A549 (cell line): ENCODE data around the gene SNTA1. TPM values are rescaled to one million over a fixed set of nuclear protein-coding genes. Genes with fewer than 3 reads are reported as not detected.
A peak's percentile ranks its signal among the peaks of the same experiment; 100 is the strongest.

Source experiments
- ATAC-seq, 2 experiments: fragments of 200-7000 bp in 1 of 2; fragments of >200 bp in 1 of 2; cut with Nextera tagmentation in 1 of 2; cut with Tn5 transposase in 1 of 2; 3 replicates each; pipeline versions ENCODE4 v1.8.0 to v1.9.1; 2018 to 2020; ENCODE audit warnings: mild to moderate bottlenecking in 1 of 2, moderate library complexity in 1 of 2
- CTCF ChIA-PET: fragments of 300-600 bp; sonication (Branson Sonifier 250); formaldehyde crosslinking; extraction: SDS; loops from one replicate; lab custom pipeline; 2021; ENCODE audit warnings: antibody characterized with exemption, inconsistent platforms; lab: Yijun Ruan, JAX
- POLR2A ChIA-PET: fragments of 350-600 bp; formaldehyde crosslinking; extraction: SDS; loops from one replicate; lab custom pipeline; 2021; ENCODE audit warnings: antibody characterized with exemption, inconsistent platforms; lab: Yijun Ruan, JAX
- DNase-seq, 2 experiments: peaks; one replicate each; pipeline versions ENCODE4 v3.0.0 to v3.0.0-alpha.2; 2011 to 2016; ENCODE audit warnings: low read depth in 1 of 2, low spot score in 1 of 2
- FAIRE-seq: peaks from 2 replicates; lab custom pipeline; 2011; peaks lifted over from hg19 to GRCh38; lab: Jason Lieb, UNC
- H3K27ac ChIP-seq, 2 experiments: fragments of >200 bp; sonication (Bioruptor Twin); formaldehyde crosslinking; 3 replicates each; pipeline ENCODE4 v1.5.1; 2016 to 2017
- H3K4me1 ChIP-seq: fragments of >200 bp; sonication (Bioruptor Twin); formaldehyde crosslinking; 3 replicates; pipeline ENCODE4 v1.6.1; 2016
- H3K4me2 ChIP-seq: fragments of >200 bp; sonication (Bioruptor Twin); formaldehyde crosslinking; 3 replicates; pipeline ENCODE4 v1.6.1; 2016
- H3K4me3 ChIP-seq: fragments of >200 bp; sonication (Bioruptor Twin); formaldehyde crosslinking; 3 replicates; pipeline ENCODE4 v1.5.1; 2016
- H3K9me3 ChIP-seq: fragments of >200 bp; sonication (Bioruptor Twin); formaldehyde crosslinking; 3 replicates; pipeline ENCODE4 v1.6.1; 2016
- CEBPB ChIP-seq, 2 experiments: fragments of >200 bp in 1 of 2; sonication (Bioruptor Twin) in 1 of 2; formaldehyde crosslinking in 1 of 2; IDR thresholded peaks; 2 replicates each; pipeline ENCODE4 v1.6.1; 2012 to 2016
- CHD2 ChIP-seq: fragments of 150-350 bp; IDR thresholded peaks from 2 replicates; pipeline ENCODE4 v1.6.1; 2014; ENCODE audit warnings: low read length; ENCODE audit not compliant: partially characterized antibody
- CTCF ChIP-seq: fragments of >200 bp; sonication (Bioruptor Twin); formaldehyde crosslinking; IDR thresholded peaks from 3 replicates; pipeline ENCODE4 v1.5.1; 2016
- EHMT2 ChIP-seq: fragments of 200-600 bp; sonication (generic); IDR thresholded peaks from 2 replicates; pipeline ENCODE4 v1.6.1; 2016; ENCODE audit warnings: antibody characterized with exemption, low read depth, mild to moderate bottlenecking, moderate library complexity
- EP300 ChIP-seq, 2 experiments: fragments of >200 bp; sonication (Bioruptor Twin); formaldehyde crosslinking; IDR thresholded peaks; 2 replicates in 1 of 2; 3 replicates in 1 of 2; pipeline ENCODE4 v1.6.1; 2016 to 2017
- FOXS1 ChIP-seq: fragments of 250-450 bp; sonication (Bioruptor Pico); IDR thresholded peaks from 2 replicates; pipeline ENCODE4 v1.5.0; 2020; ENCODE audit warnings: mild to moderate bottlenecking, moderate library complexity
- HES2 ChIP-seq: fragments of >200 bp; sonication (Bioruptor Twin); formaldehyde crosslinking; IDR thresholded peaks from 2 replicates; pipeline ENCODE4 v1.6.1; 2016
- HOXA7 ChIP-seq: fragments of 250-450 bp; sonication (Bioruptor Pico); IDR thresholded peaks from 2 replicates; pipeline ENCODE4 v1.5.0; 2020; ENCODE audit warnings: mild to moderate bottlenecking, moderate library complexity
- HOXB13 ChIP-seq: fragments of 250-450 bp; sonication (Bioruptor Pico); IDR thresholded peaks from 2 replicates; pipeline ENCODE4 v1.5.0; 2020; ENCODE audit warnings: low read depth, mild to moderate bottlenecking, moderate library complexity
- HOXB5 ChIP-seq: fragments of 250-450 bp; sonication (Bioruptor Pico); IDR thresholded peaks from 2 replicates; pipeline ENCODE4 v1.5.0; 2020; ENCODE audit warnings: mild to moderate bottlenecking, moderate library complexity
- RAD21 ChIP-seq, 2 experiments: fragments of >200 bp in 1 of 2; sonication (Bioruptor Twin) in 1 of 2; formaldehyde crosslinking in 1 of 2; IDR thresholded peaks in 1 of 2; conservative IDR thresholded peaks in 1 of 2; 2 replicates in 1 of 2; 3 replicates in 1 of 2; pipeline ENCODE4 v1.6.1; 2012 to 2018; ENCODE audit warnings: inconsistent platforms in 1 of 2
- SREBF2 ChIP-seq: fragments of 450-650 bp; IDR thresholded peaks from 2 replicates; pipeline ENCODE4 v1.6.1; 2014; ENCODE audit warnings: mild to moderate bottlenecking, moderate library complexity
- ZSCAN20 ChIP-seq: fragments of 250-450 bp; sonication (Bioruptor Pico); IDR thresholded peaks from 2 replicates; pipeline ENCODE4 v1.8.0; 2022; ENCODE audit warnings: mild to moderate bottlenecking, moderate library complexity
- WGBS: methylation state at CpG from one replicate; pipeline ENCODE4 v1.1.6; 2017; ENCODE audit errors: missing lambda C conversion rate; 5-methylcytosine and 5-hydroxymethylcytosine counted together
- polyA plus RNA-seq, 4 experiments: library from polyadenylated mRNA; depleted of rRNA in 3 of 4; stranded (reverse); fragments of >200 nt; fragmentation: RNase III in 1 of 4; extraction: RNeasy Plus Mini Kit Qiagen cat#74134 plus additional on column Dnase treatment in 1 of 4; gene quantifications; 2 replicates in 3 of 4; 3 replicates in 1 of 4; pipeline ENCODE4 v1.2.3, GENCODE V29; 2011 to 2017

Gene SNTA1
- polyA plus RNA-seq, 2 of the 4 experiments (the other 2 are of a cell fraction) = 5.6 to 6.6 TPM

- Histone ChIP-seq H3K27ac (peak overlapping the region; percentile 84 to 92), H3K4me3 (peak overlapping the region; percentile 86), H3K9me3 (no peaks in the 10 kb centered on the region), H3K4me1 (peaks cover 14% of the 10 kb centered on the region), H3K4me2 (peak overlapping the region; percentile 93)
- TF ChIP-seq CHD2 (no peak), CTCF (peak; percentile 12; the same call in 1 of the 3 replicates), HOXA7 (CRISPR knock-in tag) (no peak), HOXB5 (no peak), RAD21 (conservative IDR thresholded peaks at IDR 0.05 in 1 of 2, IDR thresholded peaks at IDR 0.05 in 1 of 2) (peak in 1 of 2 experiments; percentile 28; a peak in 2 of 5 replicates)
- FAIRE-seq (no peak), DNase-seq (peak in 1 of 2 experiments; percentile 34), ATAC-seq (peak; percentile 68 to 77; a peak in 4 of 6 replicates)
- ChIA-PET CTCF (interaction anchor here (0.6 kb wide), 1 partner anchor 35 kb away, joined by 3 read pairs; no protein-coding TSS in a partner anchor), POLR2A (interaction anchor here (1.0 to 1.3 kb wide), 3 partner anchors 9 to 89 kb away, joined by 4 to 8 read pairs (median 8); partner anchors contain the start of gene CBFA2T2)
- whole genome bisulfite sequencing = 3% methylated on average over 8 of the region's 8 CpGs
Observed at GRCh38 chr20:33400812-33401183, 42.8 kb downstream of the SNTA1 start.

- DNase-seq = no peak
- no peak for ATAC-seq
- no peaks in the 10 kb centered on the region for H3K9me3 ChIP-seq
- no peak for TF ChIP-seq HES2
- TF ChIP-seq EP300 (IDR thresholded peaks at IDR 0.05) = no peak
- TF ChIP-seq CEBPB (IDR thresholded peaks at IDR 0.05) = 0 out of 4 replicates have a peak, but pooled peaks of 1 of the 2 experiments have one; percentile 15
- no peak for TF ChIP-seq FOXS1 (CRISPR knock-in tag)
- no peak for TF ChIP-seq CHD2
- peak overlapping the region; percentile 93 for H3K4me2 ChIP-seq
- FAIRE-seq = no peak
- ChIA-PET POLR2A (no interaction called here), CTCF (interaction anchor here (1.1 kb wide), 1 partner anchor 24 kb away, joined by 3 read pairs; no protein-coding TSS in a partner anchor)
- WGBS = 67% methylated on average over 6 of the region's 6 CpGs
- peaks cover 14% of the 10 kb centered on the region for H3K4me1 ChIP-seq
- no peak overlapping the region for H3K27ac ChIP-seq
- peak overlapping the region; percentile 86; the same call in 2 of the 3 replicates for H3K4me3 ChIP-seq
Observed at GRCh38 chr20:33399924-33400323, 43.6 kb downstream of the SNTA1 start.

- TF ChIP-seq CTCF (0 out of 3 replicates have a peak, but pooled peaks have one; percentile 17), HOXB13 (CRISPR knock-in tag) (no peak), ZSCAN20 (CRISPR knock-in tag) (no peak), EHMT2 (no peak), RAD21 (conservative IDR thresholded peaks at IDR 0.05 in 1 of 2, IDR thresholded peaks at IDR 0.05 in 1 of 2) (peak; percentile 14 to 27; a peak in 1 of 5 replicates), SREBF2 (no peak)
- peak in 1 of 2 experiments; percentile 40; a peak in 1 of 6 replicates for ATAC-seq
- no peak for FAIRE-seq
- 97% methylated on average over 4 of the region's 4 CpGs for WGBS
- POLR2A ChIA-PET = no interaction called here
- DNase-seq = no peak
- no peak overlapping the region for H3K27ac ChIP-seq
- CTCF ChIA-PET = interaction anchor here (0.5 to 1.6 kb wide), 4 partner anchors 10 to 461 kb away, joined by 3 to 7 read pairs (median 4); no protein-coding TSS in a partner anchor
- H3K4me2 ChIP-seq = no peak overlapping the region
- peaks cover under 1% of the 10 kb centered on the region; the same call in 1 of the 3 replicates for H3K4me1 ChIP-seq
- no peaks in the 10 kb centered on the region for H3K9me3 ChIP-seq
- H3K4me3 ChIP-seq = no peak overlapping the region
Observed at GRCh38 chr20:33394718-33395117, 48.8 kb downstream of the SNTA1 start.
